Neural cell (in vitro differentiated cells): ENCODE results near the gene CAMK2G. TPM values are rescaled to one million over a fixed set of nuclear protein-coding genes. Genes with fewer than 3 reads are reported as not detected.

Experiments
- H2AFZ ChIP-seq: fragments of 200-600, 300-800 bp; sonication (generic), shearing (Covaris generic); 2 replicates; pipeline ENCODE4 v1.6.0; 2014; ENCODE audit warnings: low read depth, mild to moderate bottlenecking, antibody characterized with exemption, low read length, moderate library complexity
- H3F3A ChIP-seq: fragments of 200-600 bp; shearing (Covaris generic); 2 replicates; pipeline ENCODE4 v1.6.1; 2016; ENCODE audit warnings: mild to moderate bottlenecking, moderate library complexity, mixed read lengths, antibody characterized with exemption, low read length; ENCODE audit not compliant: insufficient read depth, poor library complexity, severe bottlenecking
- H3K27ac ChIP-seq: fragments of 200-600, 300-800 bp; sonication (generic), shearing (Covaris generic); 2 replicates; pipeline ENCODE4 v1.5.1; 2014; ENCODE audit warnings: mild to moderate bottlenecking, low read length, moderate library complexity
- H3K27me3 ChIP-seq: fragments of 300-800, 200-600 bp; sonication (generic), shearing (Covaris generic); 2 replicates; pipeline ENCODE4 v1.6.0; 2014; ENCODE audit warnings: mild to moderate bottlenecking, low read depth, low read length, moderate library complexity; ENCODE audit not compliant: insufficient read depth
- H3K36me3 ChIP-seq: fragments of 300-800, 200-600 bp; sonication (generic), shearing (Covaris generic); 2 replicates; pipeline ENCODE4 v1.5.1; 2014; ENCODE audit warnings: mild to moderate bottlenecking, antibody characterized with exemption, low read length, moderate library complexity; ENCODE audit not compliant: insufficient read depth
- H3K4me2 ChIP-seq: fragments of 300-800, 200-600 bp; sonication (generic), shearing (Covaris generic); 2 replicates; pipeline ENCODE4 v1.6.0; 2014; ENCODE audit warnings: mild to moderate bottlenecking, low read length
- H3K4me3 ChIP-seq: fragments of 300-800, 200-600 bp; sonication (generic), shearing (Covaris generic); 2 replicates; pipeline ENCODE4 v1.5.1; 2014; ENCODE audit warnings: mild to moderate bottlenecking, low read length, moderate library complexity
- H3K79me2 ChIP-seq: fragments of 200-600 bp; shearing (Covaris generic); replicated peaks from 2 replicates; pipeline ENCODE4 v1.6.0; 2014; ENCODE audit warnings: mild to moderate bottlenecking, low read length, moderate library complexity; ENCODE audit not compliant: insufficient read depth
- H3K9ac ChIP-seq: fragments of 300-800, 200-600 bp; sonication (generic), shearing (Covaris generic); 2 replicates; pipeline ENCODE4 v1.6.1; 2016; ENCODE audit warnings: mild to moderate bottlenecking, low read length, mixed read lengths
- H3K9me2 ChIP-seq: fragments of 200-600 bp; shearing (Covaris generic); 2 replicates; pipeline ENCODE4 v1.6.1; 2016; ENCODE audit warnings: mild to moderate bottlenecking, low read length, mixed read lengths; ENCODE audit not compliant: insufficient read depth
- H3K9me3 ChIP-seq: fragments of 200-600, 300-800 bp; sonication (generic), shearing (Covaris generic); 2 replicates; pipeline ENCODE4 v1.6.1; 2016; ENCODE audit warnings: mild to moderate bottlenecking, mixed run types, low read length, moderate library complexity, mixed read lengths
- H4K20me1 ChIP-seq: fragments of 200-600 bp; shearing (Covaris generic); 2 replicates; pipeline ENCODE4 v1.6.1; 2016; ENCODE audit warnings: mild to moderate bottlenecking, mixed run types; ENCODE audit not compliant: insufficient read depth
- CTCF ChIP-seq: fragments of 450-650 bp; IDR thresholded peaks from 2 replicates; pipeline ENCODE4 v1.5.1; 2014; ENCODE audit warnings: antibody characterized with exemption, mild to moderate bottlenecking, moderate library complexity; ENCODE audit not compliant: poor library complexity, severe bottlenecking
- EP300 ChIP-seq: fragments of 450-650 bp; conservative IDR thresholded peaks from 2 replicates; pipeline ENCODE4 v1.6.1; 2014; ENCODE audit warnings: antibody characterized with exemption, mild to moderate bottlenecking, moderate library complexity; ENCODE audit not compliant: poor library complexity, severe bottlenecking
- EZH2 ChIP-seq: fragments of 200-600, 300-800 bp; shearing (Covaris generic), sonication (generic); IDR thresholded peaks from 2 replicates; pipeline ENCODE4 v1.6.1; 2014; ENCODE audit warnings: antibody characterized with exemption, low read length, borderline replicate concordance, mild to moderate bottlenecking; ENCODE audit not compliant: insufficient read depth, poor library complexity, severe bottlenecking
- MXI1 ChIP-seq: fragments of 450-650 bp; conservative IDR thresholded peaks from 2 replicates; pipeline ENCODE4 v1.6.1; 2014; ENCODE audit warnings: antibody characterized with exemption, mild to moderate bottlenecking; ENCODE audit not compliant: poor library complexity, severe bottlenecking
- POLR2AphosphoS5 ChIP-seq: IDR thresholded peaks from 2 replicates; pipeline ENCODE4 v1.6.1; 2012
- RAD21 ChIP-seq: fragments of 450-650 bp; conservative IDR thresholded peaks from 2 replicates; pipeline ENCODE4 v1.6.1; 2014; ENCODE audit warnings: antibody characterized with exemption, mild to moderate bottlenecking, moderate library complexity
- SMC3 ChIP-seq: fragments of 450-650 bp; conservative IDR thresholded peaks from 2 replicates; pipeline ENCODE4 v1.6.1; 2014; ENCODE audit warnings: antibody characterized with exemption, mild to moderate bottlenecking, moderate library complexity; ENCODE audit not compliant: poor library complexity
- TAF1 ChIP-seq: IDR thresholded peaks from 2 replicates; pipeline ENCODE4 v1.6.1; 2012; ENCODE audit warnings: low read depth
- polyA plus RNA-seq: library from polyadenylated mRNA; depleted of rRNA; stranded (reverse); fragments of >200 nt; gene quantifications from 2 replicates; pipeline ENCODE4 v1.2.3, GENCODE V29; 2014
- TF ChIP-seq, protein P1 (sequence below): IDR thresholded peaks from 2 replicates; pipeline ENCODE4 v1.6.1; 2012; ENCODE audit warnings: borderline replicate concordance

CAMK2G gene
- polyA plus RNA-seq, 1 donor from 2014 or later, result 55.4 TPM

DNA sequence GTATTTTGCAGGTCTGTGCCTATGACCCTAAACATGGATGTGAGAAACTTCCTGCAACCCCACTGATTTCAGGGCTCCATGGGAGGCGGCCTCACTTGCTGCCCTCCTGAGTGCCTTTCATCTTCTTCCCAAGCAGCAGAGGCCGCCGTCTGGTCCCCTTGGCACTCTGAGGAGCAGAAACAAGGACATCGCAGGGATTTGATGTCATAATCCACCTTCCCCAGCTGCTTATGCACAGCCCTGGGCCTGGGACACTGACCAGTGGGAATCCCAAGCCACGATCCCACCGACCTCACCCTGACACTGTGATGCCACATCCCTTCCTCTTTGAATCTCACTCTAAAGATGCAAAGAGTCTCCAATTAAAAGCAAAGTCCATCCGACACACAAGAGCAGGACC, 7.7 kb downstream of the CAMK2G start:
- H3K9me3 ChIP-seq, result no peaks in the 10 kb centered on the region
- no peaks in the 10 kb centered on the region for H3K79me2 ChIP-seq
- no peaks in the 10 kb centered on the region for H3K36me3 ChIP-seq
- no peak overlapping the region for H3K4me2 ChIP-seq
- H3K9ac ChIP-seq, result no peak overlapping the region
- H3F3A ChIP-seq, result no peaks in the 10 kb centered on the region
- no peak overlapping the region for H2AFZ ChIP-seq
- H3K27ac ChIP-seq, result no peak overlapping the region
- no peaks in the 10 kb centered on the region for H4K20me1 ChIP-seq
- no peaks in the 10 kb centered on the region for H3K27me3 ChIP-seq
- no peaks in the 10 kb centered on the region for H3K9me2 ChIP-seq
- H3K4me3 ChIP-seq, result no peak overlapping the region
- no peak for TF ChIP-seq EZH2
- TF ChIP-seq, protein P1, sequence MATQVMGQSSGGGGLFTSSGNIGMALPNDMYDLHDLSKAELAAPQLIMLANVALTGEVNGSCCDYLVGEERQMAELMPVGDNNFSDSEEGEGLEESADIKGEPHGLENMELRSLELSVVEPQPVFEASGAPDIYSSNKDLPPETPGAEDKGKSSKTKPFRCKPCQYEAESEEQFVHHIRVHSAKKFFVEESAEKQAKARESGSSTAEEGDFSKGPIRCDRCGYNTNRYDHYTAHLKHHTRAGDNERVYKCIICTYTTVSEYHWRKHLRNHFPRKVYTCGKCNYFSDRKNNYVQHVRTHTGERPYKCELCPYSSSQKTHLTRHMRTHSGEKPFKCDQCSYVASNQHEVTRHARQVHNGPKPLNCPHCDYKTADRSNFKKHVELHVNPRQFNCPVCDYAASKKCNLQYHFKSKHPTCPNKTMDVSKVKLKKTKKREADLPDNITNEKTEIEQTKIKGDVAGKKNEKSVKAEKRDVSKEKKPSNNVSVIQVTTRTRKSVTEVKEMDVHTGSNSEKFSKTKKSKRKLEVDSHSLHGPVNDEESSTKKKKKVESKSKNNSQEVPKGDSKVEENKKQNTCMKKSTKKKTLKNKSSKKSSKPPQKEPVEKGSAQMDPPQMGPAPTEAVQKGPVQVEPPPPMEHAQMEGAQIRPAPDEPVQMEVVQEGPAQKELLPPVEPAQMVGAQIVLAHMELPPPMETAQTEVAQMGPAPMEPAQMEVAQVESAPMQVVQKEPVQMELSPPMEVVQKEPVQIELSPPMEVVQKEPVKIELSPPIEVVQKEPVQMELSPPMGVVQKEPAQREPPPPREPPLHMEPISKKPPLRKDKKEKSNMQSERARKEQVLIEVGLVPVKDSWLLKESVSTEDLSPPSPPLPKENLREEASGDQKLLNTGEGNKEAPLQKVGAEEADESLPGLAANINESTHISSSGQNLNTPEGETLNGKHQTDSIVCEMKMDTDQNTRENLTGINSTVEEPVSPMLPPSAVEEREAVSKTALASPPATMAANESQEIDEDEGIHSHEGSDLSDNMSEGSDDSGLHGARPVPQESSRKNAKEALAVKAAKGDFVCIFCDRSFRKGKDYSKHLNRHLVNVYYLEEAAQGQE, result no peak
- no peak for TF ChIP-seq POLR2AphosphoS5
- TF ChIP-seq EP300, result no peak
- TF ChIP-seq MXI1, result no peak
- TF ChIP-seq SMC3, result no peak
- no peak for TF ChIP-seq CTCF
- TF ChIP-seq RAD21, result no peak
- no peak for TF ChIP-seq TAF1

DNA sequence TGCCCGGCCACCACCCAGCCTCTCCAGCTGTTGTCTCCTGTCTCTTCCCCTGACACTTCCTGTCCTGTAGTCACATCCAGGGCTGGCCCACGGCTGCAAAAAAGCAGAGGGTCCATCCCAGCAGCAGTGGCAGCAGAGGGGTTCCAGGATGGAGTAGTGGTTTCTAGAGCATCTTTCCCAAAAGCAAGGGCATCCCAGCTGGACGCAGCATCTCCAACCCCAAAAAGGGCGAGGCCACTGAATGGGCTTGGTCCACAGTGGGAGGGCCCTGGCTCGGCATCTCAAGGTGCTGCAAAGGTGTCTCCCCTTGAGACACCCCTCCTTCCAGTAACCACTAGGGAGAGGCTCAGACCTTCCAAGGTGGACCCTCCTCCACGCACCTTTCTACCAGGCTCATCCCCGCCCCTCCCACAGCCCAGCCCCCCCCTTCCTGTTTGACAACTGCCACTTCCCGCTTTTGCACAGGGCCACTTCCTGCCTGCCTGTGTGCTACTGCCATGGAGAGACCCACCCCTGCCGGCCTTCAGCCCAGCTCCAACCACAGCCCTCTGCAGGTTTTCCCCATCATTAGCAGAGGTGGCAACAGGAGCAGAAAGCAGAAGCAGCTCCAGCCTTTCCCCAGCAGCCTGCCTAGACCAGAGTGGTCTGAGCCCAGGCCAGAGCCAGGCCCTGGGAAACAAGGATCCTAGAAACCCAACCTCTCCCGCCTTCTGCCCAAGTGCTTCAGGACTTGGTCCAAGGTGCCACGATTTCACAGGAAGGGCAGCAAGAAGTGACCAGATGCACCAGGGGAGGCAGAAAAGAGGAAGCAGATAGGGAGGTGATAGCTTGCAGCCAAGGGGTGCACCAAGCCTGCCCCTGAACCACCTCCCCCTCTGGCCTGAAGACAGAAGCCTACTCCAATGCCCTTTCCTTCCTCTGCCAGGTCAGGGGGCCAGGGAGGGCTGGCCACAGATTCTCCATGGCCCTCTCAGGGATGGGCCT, 8.6 kb downstream of the CAMK2G start:
- no peak overlapping the region for H3K9ac ChIP-seq
- H3K27ac ChIP-seq, result no peak overlapping the region
- H3K36me3 ChIP-seq, result no peaks in the 10 kb centered on the region
- H3K79me2 ChIP-seq, result no peaks in the 10 kb centered on the region
- no peaks in the 10 kb centered on the region for H4K20me1 ChIP-seq
- no peak overlapping the region for H2AFZ ChIP-seq
- no peaks in the 10 kb centered on the region for H3F3A ChIP-seq
- H3K27me3 ChIP-seq, result no peaks in the 10 kb centered on the region
- no peak overlapping the region for H3K4me3 ChIP-seq
- TF ChIP-seq EZH2 (no peak), RAD21 (no peak), SMC3 (no peak)
- no peaks in the 10 kb centered on the region for H3K9me2 ChIP-seq
- H3K4me2 ChIP-seq, result no peak overlapping the region
- no peaks in the 10 kb centered on the region for H3K9me3 ChIP-seq
